Esophagus squamous epithelium (tissue), 5 donors: Measurements from ENCODE around the gene C6orf163. TPM values are rescaled to one million over a fixed set of nuclear protein-coding genes. Genes with fewer than 3 reads are reported as not detected.

Experiments
- DNase-seq: peaks from one replicate; lab custom pipeline; 2025; lab: John Stamatoyannopoulos, UW
- H3K27ac ChIP-seq, 4 donors: fragments of 200-600 bp; sonication (generic); one replicate each; pipeline ENCODE4 v1.5.1; 2016 to 2019; ENCODE audit warnings: mild to moderate bottlenecking in 1 of 4
- H3K27me3 ChIP-seq, 4 donors: fragments of 200-600 bp; sonication (generic); 1 replicate in 3 of 4; 2 replicates in 1 of 4; pipeline versions ENCODE4 v1.5.1 to v1.6.0; 2017 to 2021; ENCODE audit warnings: antibody characterized with exemption in 1 of 4
- H3K36me3 ChIP-seq, 3 donors: fragments of 200-600 bp; sonication (generic); one replicate each; pipeline ENCODE4 v1.5.1; 2016 to 2019
- H3K4me1 ChIP-seq, 3 donors: fragments of 200-600 bp; sonication (generic); one replicate each; pipeline ENCODE4 v1.5.1; 2017 to 2019
- H3K4me3 ChIP-seq, 4 donors: fragments of 200-600 bp; sonication (generic); 1 replicate in 3 of 4; 2 replicates in 1 of 4; pipeline ENCODE4 v1.5.1; 2016 to 2019; ENCODE audit warnings: mild to moderate bottlenecking in 2 of 4, moderate library complexity in 1 of 4
- H3K9me3 ChIP-seq, 3 donors: fragments of 200-600 bp; sonication (generic); one replicate each; pipeline ENCODE4 v1.5.1; 2016 to 2019
- CTCF ChIP-seq, 6 experiments: fragments of 450-650 bp in 4 of 6; fragments of 200-600 bp in 2 of 6; sonication (generic) in 2 of 6; IDR thresholded peaks; one replicate each; pipeline ENCODE4 v1.5.1; 2016 to 2019; ENCODE audit warnings: antibody characterized with exemption in 6 of 6, mild to moderate bottlenecking in 4 of 6, moderate library complexity in 4 of 6
- POLR2A ChIP-seq, 4 donors: fragments of 450-650 bp; IDR thresholded peaks; one replicate each; pipeline ENCODE4 v1.6.1; 2017; ENCODE audit warnings: antibody characterized with exemption in 4 of 4, mild to moderate bottlenecking in 4 of 4, moderate library complexity in 3 of 4
- WGBS, 2 donors: methylation state at CpG; one replicate each; pipeline ENCODE4 v1.1.5; 2018; 5-methylcytosine and 5-hydroxymethylcytosine counted together
- intact Hi-C: fragments of 100-400 bp; cut with DNase I; formaldehyde crosslinking; loops from one replicate; pipeline ENCODE4 v1.15.0; 2022
- total RNA-seq, 4 donors: library from RNA; depleted of rRNA; stranded (reverse); fragments of >200 nt; gene quantifications; one replicate each; pipeline ENCODE4 v1.1.0, GENCODE V29; 2016
- donor health status: DM: yes; HTN: yes; CAD: no.

Gene C6orf163
- total RNA-seq, 4 donors from 2014 or later, result 0.35 to 3.1 (median 1.2) TPM

DNA sequence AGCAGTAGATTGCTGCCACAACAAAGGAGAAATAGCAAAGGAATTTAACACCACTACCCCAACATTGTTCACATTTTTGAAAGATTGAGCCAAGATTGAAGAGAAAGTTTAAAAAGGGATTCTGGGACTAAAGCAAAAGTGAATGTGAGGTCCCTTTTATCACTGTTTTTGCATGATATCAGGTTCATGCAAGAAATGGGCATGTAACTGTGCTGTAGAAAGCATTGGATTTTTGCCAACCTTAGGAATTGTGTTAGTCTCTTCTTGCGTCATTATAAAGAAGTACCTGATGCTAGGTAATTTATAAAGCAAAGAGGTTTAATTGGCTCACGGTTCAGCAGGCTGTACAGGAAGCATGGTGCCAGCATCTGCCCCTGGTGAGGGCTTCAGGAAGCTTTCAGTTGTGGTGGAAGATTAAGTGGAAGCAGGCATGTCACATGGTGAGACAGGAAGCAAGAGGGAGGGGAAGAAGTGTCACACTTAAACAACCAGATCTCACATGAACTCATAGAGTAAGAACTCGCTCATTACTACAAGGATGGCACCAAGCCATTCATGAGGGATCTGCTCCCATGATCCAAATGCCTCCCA is 10.9 kb upstream of the C6orf163 start:
- no peak overlapping the region for H3K27ac ChIP-seq
- no peaks in the 10 kb centered on the region for H3K36me3 ChIP-seq
- no peaks in the 10 kb centered on the region for H3K9me3 ChIP-seq
- H3K4me3 ChIP-seq, result no peak overlapping the region
- WGBS, 2 donors, result 47 to 59% methylated on average over 3 of the region's 3 CpGs
- intact Hi-C loops, result no loop called here
- DNase-seq, result no peak
- TF ChIP-seq POLR2A (IDR thresholded peaks at IDR 0.05), result no peak
- H3K27me3 ChIP-seq, result no peaks in the 10 kb centered on the region
- peaks cover 0 to 8% (median 0%) of the 10 kb centered on the region in 3 donors for H3K4me1 ChIP-seq

DNA sequence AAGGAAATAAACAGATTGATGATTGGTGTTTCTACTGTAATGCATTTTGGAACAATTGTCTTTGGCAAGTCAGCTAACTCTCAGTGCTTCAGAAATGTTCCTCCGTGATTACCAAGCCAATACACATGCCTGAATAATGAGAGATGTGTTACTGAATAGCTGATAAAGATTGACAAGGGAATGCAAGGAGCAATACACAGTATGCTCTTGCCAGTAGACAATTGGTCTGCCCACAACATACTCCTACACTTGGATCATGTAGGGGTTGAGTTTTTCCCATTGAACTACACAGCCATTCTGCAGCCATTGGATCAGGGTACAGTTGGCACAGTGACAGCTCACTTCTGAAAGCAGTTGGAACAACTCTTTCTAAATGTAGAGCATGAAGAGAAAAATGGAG is 9.9 kb upstream of the C6orf163 start:
- H3K9me3 ChIP-seq, result no peaks in the 10 kb centered on the region
- WGBS, 2 donors, result 55 to 100% methylated on average over 1 of the region's 1 CpG
- H3K4me3 ChIP-seq, result no peak overlapping the region
- no peak for DNase-seq
- intact Hi-C loops, result no loop called here
- peaks cover 0 to 8% (median 0%) of the 10 kb centered on the region in 3 donors for H3K4me1 ChIP-seq
- H3K36me3 ChIP-seq, result no peaks in the 10 kb centered on the region
- TF ChIP-seq CTCF (IDR thresholded peaks at IDR 0.05) (no peak), POLR2A (IDR thresholded peaks at IDR 0.05) (no peak)
- H3K27me3 ChIP-seq, result no peaks in the 10 kb centered on the region
- no peak overlapping the region for H3K27ac ChIP-seq

DNA sequence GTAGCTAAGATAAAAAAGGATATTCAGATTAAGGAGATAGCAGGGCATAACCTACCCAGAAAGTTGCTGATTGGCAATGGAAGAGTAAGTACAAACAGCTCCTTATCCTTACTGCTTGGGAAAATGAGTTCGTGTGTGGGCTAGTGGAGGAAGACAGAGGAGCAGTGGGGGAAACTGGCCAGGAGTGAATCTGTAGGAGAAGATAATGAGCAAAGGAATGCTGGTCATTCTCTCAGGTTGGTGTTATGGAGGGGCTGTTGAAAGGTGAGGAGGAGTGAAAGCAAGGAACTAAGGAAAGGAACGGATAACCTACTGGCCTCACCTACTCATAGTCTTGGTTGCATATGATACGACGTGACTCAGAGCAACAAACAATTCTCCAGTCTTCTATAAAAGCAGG is 8.2 kb upstream of the C6orf163 start:
- Histone ChIP-seq H3K27me3 (no peaks in the 10 kb centered on the region), H3K4me3 (no peak overlapping the region), H3K9me3 (no peaks in the 10 kb centered on the region), H3K4me1 (peaks cover 0 to 8% (median 0%) of the 10 kb centered on the region in 3 donors), H3K36me3 (no peaks in the 10 kb centered on the region), H3K27ac (no peak overlapping the region)
- 86 to 89% methylated on average over 4 of the region's 4 CpGs for WGBS, 2 donors
- DNase-seq, result no peak
- TF ChIP-seq CTCF (IDR thresholded peaks at IDR 0.05) (no peak), POLR2A (IDR thresholded peaks at IDR 0.05) (no peak)
- intact Hi-C loops, result no loop called here

DNA sequence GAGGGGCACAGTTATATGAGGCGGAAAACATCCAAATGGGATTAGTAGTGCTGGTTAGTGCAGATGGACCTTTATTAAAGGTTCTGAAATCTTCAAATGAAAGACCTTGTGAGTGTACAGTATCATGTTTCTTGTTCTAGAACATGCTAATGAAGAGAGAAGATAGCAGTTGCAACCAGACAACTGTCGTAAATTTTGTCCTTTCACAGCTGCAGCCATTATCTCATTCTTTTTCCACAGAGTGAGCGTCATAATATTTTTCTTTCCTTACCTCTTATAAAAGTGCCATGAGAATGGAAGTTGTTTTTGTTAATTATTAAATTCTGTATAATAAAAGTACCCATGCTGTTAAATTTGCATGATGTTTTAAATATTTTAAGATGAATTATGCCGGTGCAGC is 4.4 kb upstream of the C6orf163 start:
- Histone ChIP-seq H3K27me3 (no peaks in the 10 kb centered on the region), H3K4me1 (no peaks in the 10 kb centered on the region), H3K4me3 (no peak overlapping the region), H3K36me3 (no peaks in the 10 kb centered on the region), H3K9me3 (no peaks in the 10 kb centered on the region), H3K27ac (no peak overlapping the region)
- intact Hi-C loops, result no loop called here
- 94 to 95% methylated on average over 4 of the region's 4 CpGs for WGBS, 2 donors
- TF ChIP-seq CTCF (IDR thresholded peaks at IDR 0.05) (no peak), POLR2A (IDR thresholded peaks at IDR 0.05) (no peak)
- no peak for DNase-seq

DNA sequence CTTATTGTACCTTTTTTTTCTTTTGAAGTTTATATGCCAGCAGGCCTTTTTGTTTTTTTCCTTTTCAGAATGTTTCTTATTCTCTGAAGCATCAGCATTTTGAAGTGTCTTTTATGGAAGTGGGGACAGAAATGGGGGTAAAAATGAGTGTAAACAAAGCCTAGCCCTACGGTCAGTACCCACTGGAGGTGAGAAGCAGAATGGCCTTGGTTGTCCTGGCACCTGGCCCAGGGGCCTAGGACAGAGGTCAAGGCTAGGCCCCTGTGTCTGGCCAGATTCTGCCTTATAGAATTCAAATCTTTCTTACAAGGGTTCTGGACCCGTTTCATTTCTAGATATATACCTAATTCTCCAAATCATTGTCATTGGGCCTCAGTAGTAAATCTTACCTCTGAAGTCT is 3.5 kb upstream of the C6orf163 start:
- H3K9me3 ChIP-seq, result no peaks in the 10 kb centered on the region
- no peak for DNase-seq
- H3K27ac ChIP-seq, result no peak overlapping the region
- no peak overlapping the region for H3K4me3 ChIP-seq
- no peak for TF ChIP-seq POLR2A (IDR thresholded peaks at IDR 0.05)
- TF ChIP-seq CTCF (IDR thresholded peaks at IDR 0.05), result no peak
- WGBS, 2 donors, result 82 to 87% methylated on average over 2 of the region's 2 CpGs
- no peaks in the 10 kb centered on the region for H3K4me1 ChIP-seq
- H3K27me3 ChIP-seq, result no peaks in the 10 kb centered on the region
- intact Hi-C loops, result no loop called here
- no peaks in the 10 kb centered on the region for H3K36me3 ChIP-seq

GRCh38 chr6:87341899-87342298 is 2.7 kb upstream of the C6orf163 start:
- H3K4me3 ChIP-seq, result no peak overlapping the region

More at GRCh38 chr6:87341899-87342298, 2.7 kb upstream of the C6orf163 start:
- intact Hi-C loops, result no loop called here
- Histone ChIP-seq H3K27me3 (no peaks in the 10 kb centered on the region), H3K4me1 (no peaks in the 10 kb centered on the region), H3K27ac (no peak overlapping the region), H3K9me3 (no peaks in the 10 kb centered on the region), H3K36me3 (no peaks in the 10 kb centered on the region)
- WGBS, 2 donors, result 94 to 95% methylated on average over 1 of the region's 1 CpG
- DNase-seq, result no peak
- TF ChIP-seq CTCF (IDR thresholded peaks at IDR 0.05) (no peak), POLR2A (IDR thresholded peaks at IDR 0.05) (no peak)
